ENCODE results near the gene NCAPG2. TPM values are rescaled to one million over a fixed set of nuclear protein-coding genes. Genes with fewer than 3 reads are reported as not detected.

NCAPG2 gene
- total RNA-seq, 1 experiment from 2014 or later: 67.3 TPM

- Mint-ChIP-seq H3K9me3 (ENCODE audit: unreplicated experiment) (no peaks in the 10 kb centered on the region), H3K4me1 (ENCODE audit: low read depth, unreplicated experiment) (no peaks in the 10 kb centered on the region), H3K27me3 (ENCODE audit: insufficient read depth, unreplicated experiment) (no peaks in the 10 kb centered on the region), H3K4me3 (ENCODE audit: unreplicated experiment) (no peak overlapping the region), H3K36me3 (ENCODE audit: insufficient read depth, unreplicated experiment) (peaks cover 7% of the 10 kb centered on the region), H3K27ac (ENCODE audit: unreplicated experiment) (no peak overlapping the region)
- Histone ChIP-seq H3K4me3 (ENCODE audit: low read depth, low read length) (no peak overlapping the region), H3K9me3 (no peaks in the 10 kb centered on the region), H3K36me3 (ENCODE audit: control insufficient read depth, insufficient read depth, low read length) (no peaks in the 10 kb centered on the region), H3K27me3 (replicated peaks; ENCODE audit: control insufficient read depth, insufficient read depth, low read length) (no peaks in the 10 kb centered on the region), H3K4me1 (no peaks in the 10 kb centered on the region)
- ChIA-PET CTCF (no interaction called here), POLR2A (no interaction called here)
- no TSS peak for BruUV-seq (replicated peaks)
- DNase-seq: no peak
- TF ChIP-seq CTCF (IDR thresholded peaks at IDR 0.05; ENCODE audit: insufficient read depth in 1 of 2, low read depth in 1 of 2, low read length in 1 of 2, severe bottlenecking in 1 of 2, unreplicated experiment in 1 of 2): no peak
- intact Hi-C loops (cut with micrococcal nuclease; ENCODE audit: unreplicated experiment): no loop called here
Observed at GRCh38 chr7:158617737-158618128, 86.9 kb downstream of the NCAPG2 start.

- Histone ChIP-seq H3K9me3 (no peaks in the 10 kb centered on the region), H3K4me3 (ENCODE audit: low read depth, low read length) (no peak overlapping the region), H3K36me3 (ENCODE audit: control insufficient read depth, insufficient read depth, low read length) (no peaks in the 10 kb centered on the region), H3K27me3 (replicated peaks; ENCODE audit: control insufficient read depth, insufficient read depth, low read length) (no peaks in the 10 kb centered on the region), H3K4me1 (no peaks in the 10 kb centered on the region)
- POLR2A ChIA-PET: no interaction called here
- Mint-ChIP-seq H3K27ac (ENCODE audit: unreplicated experiment) (no peak overlapping the region), H3K4me1 (ENCODE audit: low read depth, unreplicated experiment) (no peaks in the 10 kb centered on the region), H3K36me3 (ENCODE audit: insufficient read depth, unreplicated experiment) (peaks cover 18% of the 10 kb centered on the region), H3K9me3 (ENCODE audit: unreplicated experiment) (no peaks in the 10 kb centered on the region), H3K27me3 (ENCODE audit: insufficient read depth, unreplicated experiment) (no peaks in the 10 kb centered on the region), H3K4me3 (ENCODE audit: unreplicated experiment) (no peak overlapping the region)
- no peak for DNase-seq
- CTCF ChIA-PET: no interaction called here
- no TSS peak for BruUV-seq (replicated peaks)
- intact Hi-C loops (cut with micrococcal nuclease; ENCODE audit: unreplicated experiment): no loop called here
- TF ChIP-seq CTCF (IDR thresholded peaks at IDR 0.05; ENCODE audit: insufficient read depth in 1 of 2, low read depth in 1 of 2, low read length in 1 of 2, severe bottlenecking in 1 of 2, unreplicated experiment in 1 of 2): no peak
Observed at GRCh38 chr7:158616050-158616449, 88.6 kb downstream of the NCAPG2 start.

GRCh38 chr7:158614700-158615099, 89.9 kb downstream of the NCAPG2 start:
- BruUV-seq (replicated peaks): no TSS peak
- H3K27me3 ChIP-seq (replicated peaks; ENCODE audit: control insufficient read depth, insufficient read depth, low read length): no peaks in the 10 kb centered on the region
- H3K27ac Mint-ChIP-seq (ENCODE audit: unreplicated experiment): no peak overlapping the region
- H3K4me1 Mint-ChIP-seq (ENCODE audit: low read depth, unreplicated experiment): no peaks in the 10 kb centered on the region
- no peaks in the 10 kb centered on the region for H3K9me3 ChIP-seq
- H3K9me3 Mint-ChIP-seq (ENCODE audit: unreplicated experiment): no peaks in the 10 kb centered on the region
- POLR2A ChIA-PET: no interaction called here
- H3K4me3 Mint-ChIP-seq (ENCODE audit: unreplicated experiment): no peak overlapping the region
- intact Hi-C loops (cut with micrococcal nuclease; ENCODE audit: unreplicated experiment): no loop called here
- no peaks in the 10 kb centered on the region for H3K36me3 ChIP-seq (ENCODE audit: control insufficient read depth, insufficient read depth, low read length)
- no peaks in the 10 kb centered on the region for H3K27me3 Mint-ChIP-seq (ENCODE audit: insufficient read depth, unreplicated experiment)
- no peak for TF ChIP-seq CTCF (IDR thresholded peaks at IDR 0.05; ENCODE audit: insufficient read depth in 1 of 2, low read depth in 1 of 2, low read length in 1 of 2, severe bottlenecking in 1 of 2, unreplicated experiment in 1 of 2)
- DNase-seq: no peak
- H3K4me1 ChIP-seq: no peaks in the 10 kb centered on the region
- no peak overlapping the region for H3K4me3 ChIP-seq (ENCODE audit: low read depth, low read length)
- CTCF ChIA-PET: no interaction called here
- H3K36me3 Mint-ChIP-seq (ENCODE audit: insufficient read depth, unreplicated experiment): peaks cover 26% of the 10 kb centered on the region

All from Caco-2 (cell line).